IPS-NIHi7 (cell line): ENCODE results near the gene DENND4A.
"Not testable (repeated sequence)": the region's sequence is repeated elsewhere in the genome, so short reads cannot be mapped to it uniquely, and the experiment has no call there.

Experiments
- DNase-seq: peaks from one replicate; pipeline ENCODE4 v3.0.0; 2012; ENCODE audit warnings: mixed read lengths; ENCODE audit errors: extremely low spot score

DENND4A gene

GRCh38 chr15:65789105-65789504 lies 3.0 kb downstream of the DENND4A start:
- DNase-seq: no peak

DNA sequence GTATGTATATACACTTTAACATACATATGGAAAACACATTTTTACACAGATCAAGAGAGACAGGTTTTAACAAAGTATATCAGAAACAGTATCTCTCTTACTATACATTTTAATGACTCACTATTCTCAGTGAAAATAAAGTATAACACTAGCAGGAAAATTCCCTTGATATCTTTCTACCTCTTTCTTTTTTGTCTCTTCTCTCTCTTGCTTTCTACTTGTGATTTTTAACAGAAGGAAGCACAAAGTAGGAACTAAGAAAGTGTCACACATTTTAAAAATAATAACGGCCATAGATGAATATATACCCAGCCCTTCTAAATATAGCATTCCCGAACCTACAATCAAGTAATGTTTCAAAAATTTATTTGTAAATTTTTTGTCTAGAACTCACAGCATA lies 4.8 kb downstream of the DENND4A start:
- DNase-seq: no peak

- no peak for DNase-seq
Observed at GRCh38 chr15:65785151-65785550, 6.9 kb downstream of the DENND4A start.

DNA sequence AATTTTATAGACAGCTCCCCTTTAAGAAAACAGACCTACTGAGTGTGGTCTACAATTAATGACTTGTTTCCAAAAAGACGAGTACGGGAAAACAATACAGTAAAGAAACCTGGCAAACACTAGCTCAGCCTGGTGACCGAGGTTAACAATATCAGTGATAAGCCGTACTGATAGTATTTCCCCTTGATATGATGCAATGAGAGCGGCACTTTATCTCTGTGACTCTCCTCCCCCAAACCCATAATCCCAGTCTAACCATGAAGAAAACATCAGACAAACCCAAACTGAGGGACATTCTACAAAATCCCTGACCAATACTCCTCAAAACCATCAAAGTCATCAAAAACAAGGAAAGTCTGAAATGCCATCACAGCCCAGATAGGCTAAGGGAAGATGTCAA lies 8.2 kb downstream of the DENND4A start:
- DNase-seq: no peak

DNA sequence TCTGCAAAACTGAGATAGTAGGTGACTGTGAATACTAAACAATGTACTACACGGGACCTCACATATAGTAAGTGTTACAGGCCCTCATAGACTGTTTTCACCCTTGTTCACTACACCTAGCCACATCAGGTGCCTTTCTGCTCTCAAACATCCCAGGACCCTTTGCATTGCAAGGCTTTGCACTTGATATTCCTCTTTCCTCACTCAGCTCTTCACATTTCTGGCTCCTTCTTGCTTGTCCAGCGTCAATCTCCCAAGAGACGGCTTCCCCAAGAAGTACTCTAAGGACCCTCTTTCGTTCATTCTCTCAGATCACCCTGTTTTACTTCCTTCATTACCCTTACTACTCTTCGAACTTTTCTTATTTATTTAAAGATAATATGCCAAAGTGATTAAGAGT lies 10.0 kb downstream of the DENND4A start:
- DNase-seq: no peak

- not testable (repeated sequence) for DNase-seq
Observed at GRCh38 chr15:65778701-65779100, 13.4 kb downstream of the DENND4A start.

DNA sequence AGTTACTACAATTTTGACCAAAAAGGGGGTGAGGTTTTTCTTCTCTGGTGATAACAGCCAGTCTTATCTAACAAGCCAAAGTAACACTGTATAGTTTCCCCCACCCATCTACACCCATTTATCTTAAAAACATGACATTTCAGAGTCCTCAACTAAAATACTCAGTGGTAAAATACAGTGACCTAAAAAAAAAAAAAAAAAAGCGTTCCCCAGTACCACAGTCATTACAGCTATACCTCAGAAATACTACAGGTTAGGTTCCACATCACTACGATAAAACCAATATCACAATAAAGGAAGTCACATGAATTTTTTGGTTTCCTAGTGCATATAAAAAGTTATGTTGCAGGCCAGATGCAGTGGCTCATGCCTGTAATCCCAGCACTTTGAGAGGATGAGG lies 13.8 kb downstream of the DENND4A start:
- no peak for DNase-seq

DNA sequence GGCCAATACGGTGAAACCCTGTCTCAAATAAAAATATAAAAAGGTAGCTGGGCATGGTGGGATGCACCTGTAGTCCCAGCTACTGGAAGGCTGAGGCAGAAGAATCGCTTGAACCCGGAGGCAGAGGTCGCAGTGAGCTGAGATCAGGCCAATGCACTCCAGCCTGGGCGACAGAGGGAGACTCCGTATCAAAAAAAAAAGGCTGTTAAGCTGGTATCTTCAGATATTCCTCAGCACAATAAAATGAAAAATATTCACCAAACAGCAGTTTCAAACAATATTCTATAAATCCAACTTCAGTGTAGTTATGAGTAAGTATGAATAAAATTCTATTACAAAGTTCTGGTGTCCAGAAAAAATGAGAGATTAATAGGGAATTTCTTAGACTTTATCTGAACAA lies 14.2 kb downstream of the DENND4A start:
- no peak for DNase-seq

DNA sequence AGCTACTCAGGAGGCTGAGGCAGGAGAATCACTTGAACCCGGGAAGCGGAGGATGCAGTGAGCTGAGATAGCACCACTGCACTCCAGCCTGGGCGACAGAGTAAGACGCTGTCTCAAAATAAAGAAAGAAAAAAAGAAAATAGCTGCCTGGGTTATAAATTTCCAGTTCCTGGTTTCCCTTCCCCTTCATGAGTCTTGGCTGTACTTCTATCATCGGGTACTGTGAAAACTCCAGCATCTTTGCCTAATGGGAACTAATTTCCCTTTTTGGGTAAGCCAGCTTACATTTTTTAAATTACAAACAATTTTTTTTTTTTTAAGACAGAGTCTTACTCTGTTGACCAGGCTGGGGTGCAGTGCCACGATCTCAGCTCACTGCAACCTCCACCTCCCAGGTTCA lies 15.0 kb downstream of the DENND4A start:
- DNase-seq: no peak

- no peak for DNase-seq
Observed at GRCh38 chr15:65773386-65774111, 18.5 kb downstream of the DENND4A start.

- DNase-seq: no peak
Observed at GRCh38 chr15:65772930-65773329, 19.2 kb downstream of the DENND4A start.

- DNase-seq: no peak
Observed at GRCh38 chr15:65771870-65772269, 20.2 kb downstream of the DENND4A start.

DNA sequence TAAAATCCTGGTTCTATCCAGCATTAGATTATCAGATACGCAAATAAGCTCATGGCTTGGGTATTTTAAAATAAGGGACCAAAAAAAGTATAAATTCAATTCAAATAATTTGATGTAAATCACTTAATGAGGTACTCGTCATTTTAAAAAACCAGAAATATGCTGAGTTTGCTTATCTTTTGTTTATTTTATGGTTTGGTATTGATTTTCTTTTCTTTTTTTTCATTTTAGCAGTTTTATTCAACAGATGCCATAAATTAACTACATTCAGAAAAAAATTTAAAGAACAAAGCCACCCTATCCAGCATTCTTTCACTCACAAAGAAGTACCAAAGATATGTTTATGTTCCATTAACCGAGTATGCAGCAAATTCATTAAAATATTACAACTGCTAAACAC lies 22.6 kb downstream of the DENND4A start:
- no peak for DNase-seq

- DNase-seq: no peak
Observed at GRCh38 chr15:65767895-65768294, 24.2 kb downstream of the DENND4A start.

GRCh38 chr15:65767264-65767595 lies 24.9 kb downstream of the DENND4A start:
- DNase-seq: no peak

DNA sequence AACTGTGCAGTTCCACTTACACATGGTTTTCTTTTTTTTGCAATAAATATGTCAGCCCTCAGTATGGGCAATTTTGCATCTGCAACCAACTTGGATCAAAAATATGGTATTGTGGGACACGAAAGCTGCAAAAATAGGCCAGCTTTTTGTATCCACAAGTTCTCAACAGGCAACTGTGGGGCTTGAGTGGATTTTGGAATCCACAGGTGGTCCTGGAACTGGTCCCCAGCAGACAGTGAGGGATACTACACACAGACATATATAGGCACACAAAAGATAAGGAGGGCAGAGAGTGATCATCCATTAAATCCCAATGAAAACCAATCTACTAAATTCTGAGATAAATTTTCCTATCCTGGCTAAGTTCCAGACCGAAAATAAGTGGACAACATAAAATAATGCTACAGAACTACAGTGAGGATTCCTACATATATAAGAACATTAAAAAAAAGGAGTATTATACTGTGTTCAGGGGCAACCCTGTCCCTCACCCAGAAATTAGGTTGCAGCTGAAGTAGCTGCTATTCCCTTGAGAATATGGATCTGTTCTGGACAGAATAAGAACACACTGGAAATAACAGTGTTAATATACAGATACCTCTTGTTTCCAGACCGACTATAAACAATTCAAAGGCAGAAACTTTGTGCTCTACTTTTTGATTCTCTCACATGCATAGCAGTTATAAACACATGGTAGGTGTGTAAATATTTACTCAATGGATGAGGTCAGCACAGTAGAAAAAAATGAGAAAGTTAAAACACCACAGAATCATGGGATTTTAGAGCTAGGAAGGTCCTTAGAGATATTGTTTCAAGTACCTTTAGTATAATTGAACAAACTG lies 25.4 kb downstream of the DENND4A start:
- no peak for DNase-seq

DNA sequence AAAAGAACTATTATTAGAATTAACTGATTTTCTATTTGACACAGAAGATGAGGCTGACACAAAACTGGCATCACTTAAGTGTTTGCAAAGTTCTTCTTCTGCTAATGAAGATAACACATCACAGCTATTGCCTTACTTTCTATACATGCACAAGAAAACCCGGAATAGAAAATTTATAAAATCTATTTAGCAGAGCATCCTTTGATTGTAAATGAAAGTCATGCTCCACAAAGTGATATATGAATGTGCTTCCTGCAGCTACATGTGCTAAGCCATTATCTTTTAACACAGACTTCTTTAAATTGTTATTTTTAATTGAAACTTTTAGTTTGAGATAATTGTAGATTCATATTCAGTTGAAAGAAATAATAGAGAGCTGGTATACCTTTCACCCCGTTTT lies 27.0 kb downstream of the DENND4A start:
- DNase-seq: no peak

DNA sequence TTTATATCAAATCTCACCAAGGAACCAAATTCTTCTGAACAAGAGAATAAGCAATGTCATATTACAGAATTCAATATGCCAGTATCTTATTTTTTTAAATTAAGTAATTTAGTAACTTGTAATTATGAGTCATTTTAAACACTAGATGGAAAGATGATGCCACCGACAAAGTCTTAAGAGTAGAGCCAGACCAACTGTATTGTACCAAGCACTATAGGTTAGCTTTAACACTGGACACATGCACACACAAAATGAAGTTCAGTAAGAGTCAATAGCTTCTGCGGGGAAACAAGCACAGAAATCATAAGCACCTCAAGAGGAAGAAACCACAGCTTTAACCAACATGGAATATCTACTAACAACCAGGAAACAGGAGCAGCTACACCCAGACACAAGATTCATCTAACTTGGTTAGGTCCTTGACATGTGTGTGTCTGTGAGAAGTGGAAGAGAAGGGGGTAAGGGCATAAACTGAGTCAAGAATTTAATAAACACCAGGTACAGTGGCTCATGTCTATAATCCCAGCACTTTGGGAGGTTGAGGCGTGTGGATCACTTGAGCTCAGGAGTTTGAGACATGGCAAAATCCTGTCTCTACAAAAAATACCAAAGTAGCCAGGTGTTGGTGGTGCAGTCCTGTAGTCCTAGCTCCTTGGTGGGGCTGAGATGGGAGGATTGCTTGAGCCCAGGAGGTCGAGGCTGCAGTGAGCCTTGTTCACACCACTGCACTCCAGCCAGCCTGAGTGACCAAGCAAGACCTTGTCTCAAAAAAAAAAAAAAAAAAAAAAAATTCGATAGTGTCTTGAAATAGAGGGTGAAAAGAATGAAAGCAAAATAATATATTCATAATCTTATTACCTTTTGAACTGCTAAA lies 28.9 kb downstream of the DENND4A start:
- DNase-seq: no peak

- no peak for DNase-seq
Observed at GRCh38 chr15:65762399-65762798, 29.7 kb downstream of the DENND4A start.

GRCh38 chr15:65761210-65761926 lies 30.7 kb downstream of the DENND4A start:
- DNase-seq: no peak

- no peak for DNase-seq
Observed at GRCh38 chr15:65759441-65759840, 32.7 kb downstream of the DENND4A start.

DNA sequence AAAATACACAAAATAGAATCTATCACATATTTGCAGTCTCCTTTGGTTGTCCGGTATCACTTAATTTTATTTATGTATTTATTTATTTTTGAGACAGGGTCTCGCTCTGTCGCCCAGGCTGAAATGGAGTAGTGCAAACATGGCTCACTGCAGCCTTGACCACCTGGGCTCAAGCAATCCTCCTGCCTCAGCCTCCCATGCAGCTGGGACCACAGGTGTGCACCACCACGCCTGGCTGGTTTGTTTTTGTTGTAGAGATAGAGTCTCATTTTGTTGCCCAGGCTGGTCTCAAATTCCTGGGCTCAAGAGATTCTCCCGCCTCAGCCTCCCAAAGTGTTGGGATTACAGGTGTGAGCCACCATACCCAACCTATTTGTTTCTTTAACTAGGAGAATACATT lies 33.9 kb downstream of the DENND4A start:
- no peak for DNase-seq
